Esophagus muscularis mucosa (tissue), 4 donors: ENCODE measurements around the gene RELT. TPM values are rescaled to one million over a fixed set of nuclear protein-coding genes. Genes with fewer than 3 reads are reported as not detected.

Source experiments
- DNase-seq: peaks from one replicate; pipeline ENCODE4 v3.0.0-alpha.2; 2017; ENCODE audit errors: extremely low spot score
- H3K27ac ChIP-seq, 4 donors: fragments of 200-600 bp; sonication (generic); replicated peaks in 1 of 4; 1 replicate in 3 of 4; 2 replicates in 1 of 4; pipeline ENCODE4 v1.5.1; 2016 to 2019; ENCODE audit warnings: mild to moderate bottlenecking in 1 of 4
- H3K27me3 ChIP-seq, 4 donors: fragments of 200-600 bp; sonication (generic); one replicate each; pipeline versions ENCODE4 v1.5.1 to v1.6.0; 2016 to 2019
- H3K36me3 ChIP-seq, 4 donors: fragments of 200-600 bp; sonication (generic); one replicate each; pipeline ENCODE4 v1.5.1; 2016 to 2019
- H3K4me1 ChIP-seq, 4 donors: fragments of 200-600 bp; sonication (generic); one replicate each; pipeline ENCODE4 v1.5.1; 2016 to 2019
- H3K4me3 ChIP-seq, 4 donors: fragments of 200-600 bp; sonication (generic); 1 replicate in 2 of 4; 2 replicates in 2 of 4; pipeline ENCODE4 v1.5.1; 2016 to 2019; ENCODE audit warnings: mild to moderate bottlenecking in 4 of 4, moderate library complexity in 1 of 4
- H3K9me3 ChIP-seq, 4 donors: fragments of 200-600 bp; sonication (generic); 1 replicate in 3 of 4; 2 replicates in 1 of 4; pipeline ENCODE4 v1.5.1; 2016 to 2019
- CTCF ChIP-seq, 3 experiments: fragments of 200-600 bp in 2 of 3; fragments of 450-650 bp in 1 of 3; sonication (generic) in 2 of 3; IDR thresholded peaks; one replicate each; pipeline ENCODE4 v1.5.1; 2017 to 2019; ENCODE audit warnings: antibody characterized with exemption in 3 of 3, mild to moderate bottlenecking in 2 of 3, moderate library complexity in 1 of 3
- EP300 ChIP-seq: sonication (generic); formaldehyde crosslinking; IDR thresholded peaks from one replicate; pipeline ENCODE4 v1.6.1; 2017; ENCODE audit warnings: antibody characterized with exemption
- POLR2A ChIP-seq: fragments of 450-650 bp; IDR thresholded peaks from one replicate; pipeline ENCODE4 v1.6.1; 2017; ENCODE audit warnings: antibody characterized with exemption, moderate library complexity, mild to moderate bottlenecking, low read depth
- POLR2AphosphoS5 ChIP-seq, 2 donors: sonication (generic); formaldehyde crosslinking; IDR thresholded peaks; one replicate each; pipeline ENCODE4 v1.6.1; 2017; ENCODE audit warnings: antibody characterized with exemption in 2 of 2
- WGBS: methylation state at CpG from one replicate; pipeline ENCODE4 v1.1.5; 2018; 5-methylcytosine and 5-hydroxymethylcytosine counted together
- intact Hi-C: fragments of 100-400 bp; cut with DNase I; formaldehyde crosslinking; loops from one replicate; pipeline ENCODE4 v1.15.1; 2023
- total RNA-seq, 4 donors: library from RNA; depleted of rRNA; stranded (reverse); fragments of >200 nt; gene quantifications; one replicate each; pipeline versions ENCODE4 v1.1.0 to v1.2.1, GENCODE V29; 2016

RELT gene
- total RNA-seq, 4 donors from 2014 or later: 1.2 to 7.8 (median 2.2) TPM

DNA sequence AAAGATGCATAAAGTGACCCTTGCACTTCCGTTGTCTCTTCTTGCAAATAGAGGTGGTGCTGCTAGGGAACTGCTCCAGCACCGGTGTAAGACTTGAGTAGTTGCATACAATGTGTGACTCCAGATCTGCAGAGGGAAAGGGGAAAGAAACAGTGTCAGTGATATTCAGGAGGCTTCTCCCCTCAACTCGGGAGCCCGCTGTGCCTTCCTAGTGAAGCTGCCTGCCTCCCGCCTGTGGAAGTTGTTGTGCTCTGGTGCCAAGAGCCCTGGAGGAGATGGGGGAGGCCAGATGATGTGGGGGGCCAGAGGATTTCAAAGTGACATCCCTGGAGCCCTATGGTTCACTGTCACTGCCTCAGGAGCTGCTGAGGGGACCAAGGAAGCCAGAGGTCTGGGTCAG, 30.4 kb downstream of the RELT start:
- H3K9me3 ChIP-seq: no peaks in the 10 kb centered on the region
- TF ChIP-seq POLR2A: no peak
- TF ChIP-seq EP300: no peak
- no peak for TF ChIP-seq CTCF (IDR thresholded peaks at IDR 0.05)
- no peak for TF ChIP-seq POLR2AphosphoS5 (IDR thresholded peaks at IDR 0.05)
- DNase-seq: no peak
- peaks cover 7 to 13% (median 10%) of the 10 kb centered on the region in 4 donors for H3K4me1 ChIP-seq
- H3K36me3 ChIP-seq: peaks cover 0 to 66% (median 41%) of the 10 kb centered on the region in 4 donors
- no peaks in the 10 kb centered on the region for H3K27me3 ChIP-seq
- no peak overlapping the region for H3K4me3 ChIP-seq
- H3K27ac ChIP-seq: no peak overlapping the region
- WGBS: 85% methylated on average over 5 of the region's 5 CpGs
- intact Hi-C loops: loop anchor here (10.0 kb wide), 1 partner anchor 218 kb away; no protein-coding TSS in a partner anchor

DNA sequence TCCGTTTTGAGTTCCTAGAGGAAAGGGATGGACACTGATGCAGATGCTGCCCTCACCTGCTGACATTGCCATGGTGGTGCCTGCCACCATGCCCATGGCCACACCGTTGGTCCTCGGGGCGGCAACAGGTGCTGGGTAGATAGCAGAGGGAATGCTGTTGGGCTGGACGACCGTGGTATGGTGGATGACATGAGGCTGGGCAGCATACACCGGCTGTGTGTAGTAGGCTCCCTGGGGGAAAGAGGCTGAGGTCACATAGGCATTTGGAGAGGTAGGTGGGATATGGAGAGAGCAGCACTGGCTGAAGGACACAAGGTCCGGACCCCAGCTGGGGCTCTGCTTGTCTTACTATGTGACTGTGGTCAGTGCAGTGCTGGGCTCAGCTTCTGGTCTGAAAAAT, 33.2 kb downstream of the RELT start:
- no peak overlapping the region for H3K4me3 ChIP-seq
- TF ChIP-seq CTCF (IDR thresholded peaks at IDR 0.05) (no peak), POLR2AphosphoS5 (IDR thresholded peaks at IDR 0.05) (no peak), EP300 (no peak), POLR2A (no peak)
- 93% methylated on average over 7 of the region's 8 CpGs for WGBS
- H3K4me1 ChIP-seq: peaks cover 4 to 8% (median 6%) of the 10 kb centered on the region in 4 donors
- no peaks in the 10 kb centered on the region for H3K27me3 ChIP-seq
- no peak for DNase-seq
- peaks cover 0 to 67% (median 41%) of the 10 kb centered on the region in 4 donors for H3K36me3 ChIP-seq
- intact Hi-C loops: loop anchor here (10.0 kb wide), 1 partner anchor 215 kb away; no protein-coding TSS in a partner anchor
- H3K27ac ChIP-seq: no peak overlapping the region
- H3K9me3 ChIP-seq: no peaks in the 10 kb centered on the region

- peaks cover 14 to 16% (median 15%) of the 10 kb centered on the region in 4 donors for H3K4me1 ChIP-seq
- no peak for TF ChIP-seq POLR2A
- 100% methylated on average over 1 of the region's 1 CpG for WGBS
- no peak for DNase-seq
- H3K27me3 ChIP-seq: no peaks in the 10 kb centered on the region
- H3K27ac ChIP-seq: no peak overlapping the region
- H3K4me3 ChIP-seq: no peak overlapping the region
- no peaks in the 10 kb centered on the region for H3K9me3 ChIP-seq
- intact Hi-C loops: no loop called here
- H3K36me3 ChIP-seq: peaks cover 0 to 58% (median 35%) of the 10 kb centered on the region in 4 donors
These were observed 34.4 kb downstream of the RELT start for GRCh38 chr11:73410627-73411026.

DNA sequence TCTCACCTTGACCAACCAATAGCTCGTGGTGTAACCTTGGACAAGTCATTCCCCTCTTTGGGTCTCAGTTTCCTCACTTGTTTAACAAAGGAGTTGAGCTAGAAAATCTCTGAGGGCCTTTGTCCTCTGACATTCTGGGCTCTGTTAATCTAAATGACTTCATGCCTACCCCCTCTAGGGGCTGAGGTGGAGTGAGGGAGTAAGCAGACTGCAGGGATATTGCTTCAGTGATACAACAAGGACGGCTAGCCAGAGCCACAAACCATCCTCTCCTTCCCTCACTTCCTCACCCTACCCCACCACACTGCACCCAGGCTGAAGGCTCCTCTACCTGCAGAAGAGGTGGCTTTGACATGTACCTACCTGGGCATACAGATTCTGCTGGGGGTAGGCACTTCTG, 34.8 kb downstream of the RELT start:
- Histone ChIP-seq H3K9me3 (no peaks in the 10 kb centered on the region), H3K36me3 (peaks cover 0 to 54% (median 31%) of the 10 kb centered on the region in 4 donors), H3K4me3 (no peak overlapping the region), H3K27me3 (no peaks in the 10 kb centered on the region), H3K27ac (no peak overlapping the region), H3K4me1 (peaks cover 16 to 20% (median 19%) of the 10 kb centered on the region in 4 donors)
- DNase-seq: no peak
- 82% methylated on average over 2 of the region's 2 CpGs for WGBS
- intact Hi-C loops: no loop called here
- no peak for TF ChIP-seq POLR2AphosphoS5 (IDR thresholded peaks at IDR 0.05)
- TF ChIP-seq POLR2A: no peak
- no peak for TF ChIP-seq EP300
- no peak for TF ChIP-seq CTCF (IDR thresholded peaks at IDR 0.05)

- intact Hi-C loops: no loop called here
- H3K4me3 ChIP-seq: no peak overlapping the region
- H3K9me3 ChIP-seq: no peaks in the 10 kb centered on the region
- DNase-seq: no peak
- H3K4me1 ChIP-seq: peaks cover 16 to 26% (median 22%) of the 10 kb centered on the region in 4 donors
- H3K27me3 ChIP-seq: no peaks in the 10 kb centered on the region
- TF ChIP-seq CTCF (IDR thresholded peaks at IDR 0.05) (no peak), POLR2AphosphoS5 (IDR thresholded peaks at IDR 0.05) (no peak), EP300 (no peak), POLR2A (no peak)
- peaks cover 0 to 41% (median 20%) of the 10 kb centered on the region in 4 donors for H3K36me3 ChIP-seq
- WGBS: 79% methylated on average over 3 of the region's 3 CpGs
- H3K27ac ChIP-seq: no peak overlapping the region
These were observed 36.1 kb downstream of the RELT start for GRCh38 chr11:73412308-73412707.
